NOMO-1 (cell line): ENCODE results near the gene RHBG.

Source experiments
- DNase-seq, 2 experiments: peaks; one replicate each; lab custom pipeline; 2025; ENCODE audit not compliant: unreplicated experiment in 2 of 2; lab: John Stamatoyannopoulos, UW

The RHBG gene

GRCh38 chr1:156402331-156403020, 33.5 kb downstream of the RHBG start:
- DNase-seq, result no peak

- DNase-seq, result no peak
Measured at GRCh38 chr1:156405670-156406069, 36.7 kb downstream of the RHBG start.

GRCh38 chr1:156406251-156406650, 37.2 kb downstream of the RHBG start:
- DNase-seq, result no peak

- no peak for DNase-seq
Measured at GRCh38 chr1:156407344-156407743, 38.3 kb downstream of the RHBG start.

GRCh38 chr1:156407760-156408159, 38.7 kb downstream of the RHBG start:
- DNase-seq, result no peak

GRCh38 chr1:156409439-156409838, 40.4 kb downstream of the RHBG start:
- no peak for DNase-seq

GRCh38 chr1:156410238-156410637, 41.2 kb downstream of the RHBG start:
- DNase-seq, result no peak

- DNase-seq, result no peak
Measured at GRCh38 chr1:156410740-156411139, 41.7 kb downstream of the RHBG start.

- no peak for DNase-seq
Measured at GRCh38 chr1:156412653-156413321, 43.8 kb downstream of the RHBG start.

GRCh38 chr1:156413391-156414246, 44.6 kb downstream of the RHBG start:
- no peak for DNase-seq

GRCh38 chr1:156414461-156415064, 45.6 kb downstream of the RHBG start:
- no peak for DNase-seq

GRCh38 chr1:156416993-156417392, 48.0 kb downstream of the RHBG start:
- no peak for DNase-seq

GRCh38 chr1:156417401-156418020, 48.5 kb downstream of the RHBG start:
- no peak for DNase-seq

- no peak for DNase-seq
Measured at GRCh38 chr1:156418416-156419070, 49.5 kb downstream of the RHBG start.

- DNase-seq, result no peak
Measured at GRCh38 chr1:156419854-156420204, 50.8 kb downstream of the RHBG start.

- peak; percentile 9 to 35 for DNase-seq
Measured at GRCh38 chr1:156420205-156421061, 51.4 kb downstream of the RHBG start.

- DNase-seq, result peak; percentile 11 to 44
Measured at GRCh38 chr1:156421062-156421938, 52.3 kb downstream of the RHBG start.

GRCh38 chr1:156421939-156422601, 53.1 kb downstream of the RHBG start:
- no peak for DNase-seq
